Activated CD4-positive, alpha-beta T cell treated with anti-CD3 and anti-CD28 coated beads, Interleukin-2, amount 50 U/mL, for 48 hours (primary cell): ENCODE measurements around the gene HS1BP3.
A peak's percentile ranks its signal among the peaks of the same experiment; 100 is the strongest.

Source experiments
- DNase-seq, 2 experiments: peaks; one replicate each; pipeline ENCODE4 v3.0.0-alpha.2; 2020

Gene HS1BP3, protein sequence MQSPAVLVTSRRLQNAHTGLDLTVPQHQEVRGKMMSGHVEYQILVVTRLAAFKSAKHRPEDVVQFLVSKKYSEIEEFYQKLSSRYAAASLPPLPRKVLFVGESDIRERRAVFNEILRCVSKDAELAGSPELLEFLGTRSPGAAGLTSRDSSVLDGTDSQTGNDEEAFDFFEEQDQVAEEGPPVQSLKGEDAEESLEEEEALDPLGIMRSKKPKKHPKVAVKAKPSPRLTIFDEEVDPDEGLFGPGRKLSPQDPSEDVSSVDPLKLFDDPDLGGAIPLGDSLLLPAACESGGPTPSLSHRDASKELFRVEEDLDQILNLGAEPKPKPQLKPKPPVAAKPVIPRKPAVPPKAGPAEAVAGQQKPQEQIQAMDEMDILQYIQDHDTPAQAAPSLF

DNA sequence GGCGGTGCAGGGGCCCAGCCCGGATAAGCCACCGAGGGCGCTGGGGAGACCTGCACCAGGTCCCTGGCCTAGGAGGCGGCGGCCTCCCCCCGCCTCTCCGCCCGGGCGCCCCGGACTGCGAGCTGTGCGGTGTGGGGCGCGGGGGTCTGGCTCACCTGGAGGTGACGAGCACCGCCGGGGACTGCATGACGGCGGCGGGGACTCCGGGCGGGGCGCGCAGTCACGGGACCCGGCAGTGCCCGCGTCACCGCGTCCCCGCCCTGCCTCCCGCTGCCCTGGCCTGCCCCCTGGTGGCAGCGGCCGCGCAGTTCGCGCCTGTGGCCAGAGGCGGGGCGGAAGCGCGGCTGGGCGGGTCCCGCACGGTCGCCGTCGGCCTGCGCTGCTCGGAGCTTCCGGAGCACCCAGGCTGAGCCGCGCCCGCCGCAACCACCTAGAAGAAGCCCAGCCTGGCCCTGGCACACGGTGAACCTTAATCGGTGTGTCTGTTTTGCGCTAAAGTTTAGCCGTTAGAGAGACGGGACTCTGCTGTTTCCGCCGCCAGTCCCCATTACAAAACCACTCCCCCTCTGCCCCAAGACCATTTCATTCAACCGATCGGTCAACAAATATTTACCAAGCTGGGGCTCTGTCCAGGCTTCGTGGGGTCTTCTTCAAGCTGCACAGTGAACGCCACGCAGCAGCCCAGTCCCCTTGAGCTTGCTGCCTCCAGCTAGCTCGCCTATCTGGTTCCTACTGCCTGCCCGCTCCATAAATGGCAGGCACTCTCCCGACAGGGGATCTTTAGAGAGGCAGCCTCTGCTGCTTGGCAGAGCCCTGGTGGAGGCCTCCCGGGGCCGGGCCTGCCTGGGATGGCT is at the start of gene HS1BP3:
HS1BP3 (minus strand) TSS at position 222 of the 854 bp plus-strand sequence; CDS start at position 187, 35 bp downstream.
- DNase-seq, result peak; percentile 82 to 83

DNA sequence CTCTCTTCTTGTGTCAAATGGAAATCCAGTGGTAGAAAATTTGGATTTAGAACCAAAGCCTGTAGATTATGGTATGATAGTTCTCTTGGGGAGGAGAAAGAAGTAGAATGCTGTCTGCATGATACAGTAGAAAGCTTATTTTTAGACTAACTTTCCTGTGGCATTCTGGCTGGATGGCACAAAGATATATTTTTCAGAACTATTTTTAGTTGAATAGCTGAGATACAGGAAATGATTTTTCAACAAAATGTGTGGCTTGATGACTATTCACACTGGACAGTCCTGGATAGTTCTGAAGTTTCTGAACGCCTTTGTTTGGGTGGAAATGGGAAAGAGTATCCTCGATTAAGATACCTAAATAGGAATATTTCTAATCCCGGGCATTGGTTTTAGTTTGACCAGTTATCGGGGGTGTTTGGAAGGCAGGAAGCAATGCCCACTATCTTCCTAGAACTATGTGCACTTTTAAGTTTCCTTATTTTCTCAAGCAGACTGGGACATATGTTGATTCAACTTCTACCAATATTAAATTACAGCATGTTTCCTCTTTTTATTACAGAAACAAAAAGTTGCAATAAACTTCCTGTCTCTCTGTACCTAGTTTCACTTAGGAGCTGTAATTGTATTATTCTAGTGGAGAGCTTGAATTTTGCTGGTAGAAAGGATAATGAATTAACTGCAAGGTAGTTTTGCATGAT is 48.2 kb upstream of the HS1BP3 start:
- no peak for DNase-seq

GRCh38 chr2:20697322-20697934 is 46.5 kb upstream of the HS1BP3 start:
- no peak for DNase-seq

- no peak for DNase-seq
Observed at GRCh38 chr2:20696366-20696765, 45.5 kb upstream of the HS1BP3 start.

DNA sequence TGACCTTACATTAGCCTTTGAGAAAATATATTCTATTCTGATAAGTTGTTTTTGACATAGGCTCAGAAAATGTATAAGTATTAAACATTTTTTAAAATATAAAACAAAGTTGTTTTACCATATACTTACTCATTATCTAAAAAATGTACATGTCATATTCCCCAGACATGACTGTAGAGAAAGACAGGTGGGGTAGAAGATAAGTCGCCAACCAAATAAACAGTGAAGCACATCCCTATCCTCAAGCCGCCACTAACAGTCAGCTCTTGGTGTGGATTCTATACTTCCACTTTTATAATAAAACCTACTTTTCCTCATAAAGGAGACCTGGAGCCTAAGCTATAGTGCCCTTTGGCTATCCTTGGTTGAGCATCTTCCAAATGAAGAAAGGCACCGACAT is 42.4 kb upstream of the HS1BP3 start:
- DNase-seq, result no peak

DNA sequence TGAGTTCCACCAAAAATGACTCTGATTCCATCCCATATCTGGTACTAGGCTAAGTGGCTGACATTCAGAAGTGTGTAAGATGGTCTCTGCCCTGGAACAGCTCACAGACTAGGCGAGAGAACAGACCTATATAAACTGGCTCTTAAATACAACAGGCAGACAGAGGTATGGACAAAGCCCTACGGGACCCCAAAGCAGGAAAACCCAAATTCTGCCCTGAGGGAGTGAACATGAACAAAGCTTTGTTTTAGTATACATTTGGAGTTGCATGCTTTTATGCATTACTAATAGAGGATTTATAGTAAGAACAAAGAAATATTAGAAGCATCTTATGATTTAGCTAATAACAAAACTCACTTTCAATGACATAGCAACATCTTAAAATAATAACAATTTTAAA is 41.2 kb upstream of the HS1BP3 start:
- no peak for DNase-seq

DNA sequence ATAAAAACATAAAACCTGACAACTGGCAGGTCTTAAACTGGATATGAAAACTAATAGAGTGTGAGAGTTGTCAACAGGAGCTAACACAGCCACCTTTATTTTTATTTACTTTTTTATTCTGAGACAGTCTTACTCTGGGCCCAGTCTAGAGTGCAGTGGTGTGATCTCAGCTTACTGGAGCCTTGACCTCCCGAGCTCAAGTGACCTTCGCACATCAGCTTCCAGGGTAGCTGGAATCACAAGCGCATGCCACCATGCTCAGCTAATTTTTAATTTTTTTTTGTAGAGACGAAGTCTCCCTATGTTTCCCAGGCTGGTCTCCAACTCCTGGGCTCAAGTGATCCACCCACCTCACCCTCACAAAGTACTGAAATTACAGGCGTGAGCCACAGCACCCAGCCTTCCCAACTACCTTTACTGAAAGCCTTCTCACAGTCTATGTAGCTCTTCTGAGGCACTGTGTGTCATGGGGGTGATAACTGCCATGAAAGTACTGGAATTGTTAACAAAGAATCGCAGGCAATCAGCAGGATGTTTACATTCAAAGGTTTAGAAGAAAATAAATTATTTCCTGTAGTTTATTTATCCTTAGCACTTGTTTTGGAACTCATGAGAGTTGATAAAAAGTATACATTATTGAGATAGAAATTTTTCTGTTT is 40.3 kb upstream of the HS1BP3 start:
- no peak for DNase-seq

DNA sequence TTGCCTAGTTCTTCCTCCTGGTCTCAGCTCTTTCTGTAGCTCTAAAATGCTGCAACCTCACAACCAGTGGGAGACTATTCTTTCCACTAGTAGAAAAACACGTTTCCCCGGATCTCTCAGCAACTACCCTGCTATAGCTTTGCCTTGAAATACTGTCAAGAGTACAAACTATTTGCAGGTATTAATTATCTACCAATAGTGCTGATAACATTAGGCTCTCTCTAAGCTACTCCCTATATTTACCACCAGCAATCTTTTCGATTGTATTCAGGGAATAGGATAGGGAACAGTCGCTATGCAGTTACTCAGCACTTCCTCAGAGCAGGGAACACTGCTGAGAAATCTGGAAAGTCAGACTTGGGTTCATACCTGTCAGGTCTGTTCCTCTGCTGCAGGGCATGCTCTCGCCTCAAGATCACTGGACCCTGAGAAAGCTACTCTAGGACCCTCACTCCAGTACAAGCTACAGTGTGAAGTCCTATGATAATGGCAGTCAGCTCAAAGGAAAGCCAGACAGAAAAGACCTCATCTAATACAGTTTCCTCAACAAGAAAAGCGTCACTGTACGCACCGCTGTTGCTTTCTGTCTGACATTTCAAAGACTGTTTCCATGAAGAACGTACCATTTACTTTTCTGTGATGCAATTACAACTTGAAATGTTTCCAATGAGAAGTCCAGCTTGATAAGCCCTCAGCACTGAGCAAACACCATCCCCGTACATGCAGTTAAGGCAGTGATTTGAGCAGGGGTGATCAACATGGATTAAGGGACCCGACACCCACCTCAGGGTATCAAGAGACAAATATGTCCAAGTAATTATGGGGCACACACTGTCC is 38.7 kb upstream of the HS1BP3 start:
- DNase-seq, result no peak

DNA sequence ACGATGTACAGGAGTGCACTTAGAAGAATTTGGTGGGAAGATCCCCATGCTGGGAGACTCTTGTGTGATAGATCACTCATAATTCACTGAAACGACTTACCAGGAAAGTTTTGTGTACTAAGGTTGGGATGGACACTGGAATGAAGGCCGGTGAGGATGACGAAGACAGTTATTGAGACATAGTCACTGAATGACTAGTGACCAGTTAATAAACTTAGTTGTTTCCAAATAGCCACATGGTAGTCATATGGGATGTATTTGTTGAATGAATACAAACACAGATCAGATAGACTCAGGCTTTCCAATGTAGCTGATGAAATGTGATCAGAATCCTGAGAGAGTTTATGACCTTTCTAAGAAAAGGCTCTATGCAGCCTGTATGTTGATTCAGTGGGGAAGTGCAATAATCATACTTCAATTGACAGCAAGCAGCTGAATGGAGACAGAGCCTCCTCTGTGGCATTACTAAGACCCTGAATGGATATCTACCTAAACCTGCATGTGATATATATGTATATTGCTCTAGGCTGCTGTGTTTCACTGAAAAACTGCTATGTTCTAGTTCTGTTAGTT is 36.4 kb upstream of the HS1BP3 start:
- DNase-seq, result no peak

DNA sequence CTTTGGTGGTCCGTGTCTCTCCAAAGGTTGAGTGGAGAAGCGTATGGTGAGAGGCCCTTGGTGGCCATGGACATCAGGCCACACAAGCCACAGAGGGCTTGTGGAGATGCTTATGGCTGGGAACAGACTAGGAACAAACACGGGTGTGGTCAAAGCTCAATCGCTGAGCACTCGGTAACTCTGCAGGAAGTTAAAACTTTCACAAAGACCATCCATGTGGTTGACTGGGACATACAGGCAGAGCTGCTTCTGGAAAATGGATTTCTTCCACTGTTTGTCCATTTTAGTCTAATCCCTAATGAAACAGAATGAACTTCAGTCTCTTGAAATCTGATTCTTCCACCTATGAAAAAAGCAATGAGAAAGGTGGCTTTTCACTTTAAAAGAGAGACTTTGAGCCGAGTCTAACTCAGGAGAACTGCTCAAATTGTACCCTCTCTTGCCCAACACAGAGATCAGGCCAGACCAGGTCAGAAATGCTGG is 33.7 kb upstream of the HS1BP3 start:
- no peak for DNase-seq

DNA sequence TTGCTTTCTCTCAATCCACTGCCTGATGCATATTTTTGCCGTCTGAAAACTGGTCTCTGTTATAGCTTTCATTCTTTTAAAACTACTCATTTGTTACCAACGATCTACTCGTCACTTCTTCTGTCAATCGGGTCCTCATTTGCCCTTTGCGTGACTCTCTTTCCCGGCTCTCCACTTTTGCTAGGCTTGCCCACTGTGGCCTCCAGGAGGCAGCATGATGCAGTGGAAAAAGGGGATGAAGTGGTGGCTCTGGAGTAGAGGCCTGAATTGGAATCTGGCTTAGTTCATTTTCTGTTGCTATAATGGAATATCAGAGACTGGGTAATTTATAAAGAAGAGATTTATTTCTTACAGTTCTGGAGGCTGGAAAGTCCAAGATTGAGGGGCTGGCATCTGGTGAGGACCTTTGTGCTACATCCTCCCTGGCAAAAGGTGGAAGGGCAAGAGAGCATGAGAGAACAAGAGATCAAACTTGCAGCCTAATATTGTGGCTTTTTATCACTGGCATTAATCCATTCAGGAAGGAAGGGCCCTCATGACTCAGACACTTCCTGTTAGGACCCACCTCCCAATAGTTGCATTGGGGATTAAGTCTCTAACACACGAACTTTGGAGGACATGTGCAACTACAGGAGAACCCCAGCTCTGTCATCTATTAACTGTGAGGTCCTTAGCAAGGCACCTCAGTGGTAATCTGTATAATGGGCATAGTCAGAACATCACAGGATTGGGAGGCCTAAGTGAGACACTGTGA is 31.4 kb upstream of the HS1BP3 start:
- DNase-seq, result no peak

DNA sequence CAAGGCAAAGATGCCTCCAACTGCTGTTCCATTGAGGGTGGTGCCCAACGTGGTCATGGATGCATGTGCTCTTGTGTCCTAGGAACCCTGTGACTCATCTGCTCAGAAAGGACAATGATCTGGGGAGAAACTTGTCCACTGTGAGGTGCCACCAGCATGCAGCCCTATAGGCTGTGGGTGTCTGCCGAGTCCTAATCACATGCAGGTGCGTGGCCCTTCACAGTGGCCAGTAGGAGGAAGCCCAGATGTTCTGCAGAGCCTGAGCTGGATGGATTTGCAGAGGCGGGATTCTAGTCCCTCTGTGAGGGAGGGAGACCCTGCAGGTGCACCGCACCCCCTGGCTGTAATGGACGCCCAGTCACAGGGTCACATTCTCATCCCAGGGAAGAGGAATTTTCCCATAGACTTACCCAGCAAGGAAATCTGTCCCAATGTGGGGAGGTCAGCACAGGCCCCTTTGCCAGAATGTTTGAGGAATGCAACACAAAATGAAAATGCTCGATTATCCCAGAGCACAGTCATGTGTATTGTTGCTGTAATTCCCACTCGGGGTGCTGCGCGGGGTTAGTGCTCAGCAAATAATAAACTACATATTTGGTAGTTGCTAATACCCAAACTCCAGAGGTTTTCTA is 30.0 kb upstream of the HS1BP3 start:
- DNase-seq, result no peak

- no peak for DNase-seq
Observed at GRCh38 chr2:20678780-20679179, 27.9 kb upstream of the HS1BP3 start.

DNA sequence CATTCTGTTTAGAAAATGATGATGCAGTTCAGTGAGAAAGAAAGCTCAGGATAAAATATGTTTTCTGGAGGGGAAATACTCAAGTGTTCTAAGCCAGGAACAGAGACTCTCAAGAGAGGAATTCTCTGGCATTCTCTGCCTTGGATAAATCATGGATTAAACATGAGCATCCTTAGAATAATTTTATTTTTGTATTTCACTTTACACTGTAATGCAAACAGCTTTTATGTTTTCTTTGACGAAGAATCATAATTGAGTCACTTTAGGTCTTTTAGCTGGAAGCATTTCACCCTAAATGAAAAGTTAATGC is 27.1 kb upstream of the HS1BP3 start:
- no peak for DNase-seq

GRCh38 chr2:20677301-20678085 is 26.6 kb upstream of the HS1BP3 start:
- no peak for DNase-seq

GRCh38 chr2:20676353-20677215 is 25.7 kb upstream of the HS1BP3 start:
- DNase-seq, result no peak

- no peak for DNase-seq
Observed at GRCh38 chr2:20675701-20676352, 24.9 kb upstream of the HS1BP3 start.
